GM12878 (cell line): ENCODE results near the gene PALLD. TPM values are rescaled to one million over a fixed set of nuclear protein-coding genes. Genes with fewer than 3 reads are reported as not detected.

Experiments used
- ATAC-seq: fragments of 200-7000 bp; cut with Tn5 transposase; 3 replicates; pipeline ENCODE4 v1.9.1; 2020; ENCODE audit warnings: mild to moderate bottlenecking, moderate library complexity
- BruUV-seq: library from RNA; stranded (reverse); fragments of 400-500 nt; replicated peaks from 2 replicates; lab custom pipeline; 2021; lab: Mats Ljungman, UMichigan
- CTCF ChIA-PET: fragments of 300-600 bp; sonication (Branson Sonifier 250); formaldehyde crosslinking; extraction: SDS; loops from one replicate; lab custom pipeline; 2021; ENCODE audit warnings: inconsistent platforms; lab: Yijun Ruan, JAX
- POLR2A ChIA-PET: fragments of 350-600 bp; formaldehyde crosslinking; extraction: SDS; loops from one replicate; lab custom pipeline; 2021; ENCODE audit warnings: inconsistent platforms; lab: Charles Lee
- RAD21 ChIA-PET: fragments of 300-600 bp; sonication (Branson Sonifier 250); formaldehyde crosslinking; loops from one replicate; lab custom pipeline; 2023; ENCODE audit warnings: antibody characterized with exemption; ENCODE audit not compliant: unreplicated experiment; lab: Charles Lee
- SMC1A ChIA-PET: fragments of 300-600 bp; sonication (Branson Sonifier 250); formaldehyde crosslinking; loops from one replicate; lab custom pipeline; 2023; ENCODE audit not compliant: unreplicated experiment, uncharacterized antibody; lab: Charles Lee
- DNase-seq: peaks from one replicate; pipeline ENCODE4 v3.0.0-alpha.2; 2011; ENCODE audit warnings: low read depth, low spot score
- FAIRE-seq: peaks from 3 replicates; lab custom pipeline; 2011; peaks lifted over from hg19 to GRCh38; lab: Jason Lieb, UNC
- H2AFZ ChIP-seq: 2 replicates; pipeline ENCODE4 v1.6.0; 2011; ENCODE audit warnings: low read depth, low read length, control low read depth; ENCODE audit not compliant: control insufficient read depth
- H3K27ac ChIP-seq: 2 replicates; pipeline ENCODE4 v1.5.1; 2011; ENCODE audit warnings: control low read depth; ENCODE audit not compliant: control insufficient read depth, insufficient read depth
- H3K27me3 ChIP-seq, 2 experiments: replicated peaks in 1 of 2; 2 replicates each; pipeline versions ENCODE4 v1.6.0 to v1.6.1; 2011; ENCODE audit warnings: low read length in 1 of 2; ENCODE audit not compliant: control insufficient read depth in 2 of 2, insufficient read depth in 2 of 2
- H3K36me3 ChIP-seq, 2 experiments: 2 replicates each; pipeline ENCODE4 v1.5.1; 2011; ENCODE audit warnings: low read length in 1 of 2; ENCODE audit not compliant: control insufficient read depth in 2 of 2, insufficient read depth in 2 of 2
- H3K4me1 ChIP-seq: 2 replicates; pipeline ENCODE4 v1.6.1; 2011; ENCODE audit warnings: mild to moderate bottlenecking, low read length, moderate library complexity, mixed read lengths; ENCODE audit not compliant: control insufficient read depth, insufficient read depth
- H3K4me2 ChIP-seq: 2 replicates; pipeline ENCODE4 v1.6.0; 2011; ENCODE audit warnings: control low read depth; ENCODE audit not compliant: control insufficient read depth, insufficient read depth
- H3K4me3 ChIP-seq: fragments of 200-600 bp; sonication (generic); 2 replicates; pipeline ENCODE4 v1.5.1; 2016
- H3K79me2 ChIP-seq: 2 replicates; pipeline ENCODE4 v1.6.0; 2011; ENCODE audit warnings: low read length; ENCODE audit not compliant: control insufficient read depth, insufficient read depth
- H3K9ac ChIP-seq: 2 replicates; pipeline ENCODE4 v1.8.0; 2011; ENCODE audit warnings: low read length, control low read depth, mixed read lengths; ENCODE audit not compliant: control insufficient read depth, insufficient read depth
- H3K9me3 ChIP-seq: replicated peaks from 3 replicates; pipeline ENCODE4 v1.5.1; 2011; ENCODE audit warnings: mild to moderate bottlenecking, low read length; ENCODE audit not compliant: control insufficient read depth, insufficient read depth
- H4K20me1 ChIP-seq: 2 replicates; pipeline ENCODE4 v1.6.0; 2011; ENCODE audit not compliant: control insufficient read depth, insufficient read depth
- CEBPB ChIP-seq, 2 experiments: fragments of 150-350 bp in 1 of 2; IDR thresholded peaks; 2 replicates each; pipeline ENCODE4 v1.6.1; 2012 to 2014; ENCODE audit warnings: low read depth in 2 of 2, low read length in 2 of 2, borderline replicate concordance in 1 of 2, inconsistent platforms in 1 of 2
- IKZF1 ChIP-seq: fragments of 450-650 bp; conservative IDR thresholded peaks from 2 replicates; pipeline ENCODE4 v1.6.1; 2017; ENCODE audit warnings: antibody characterized with exemption, mild to moderate bottlenecking
- KAT2A ChIP-seq: conservative IDR thresholded peaks from 2 replicates; pipeline ENCODE4 v1.6.1; 2011; ENCODE audit warnings: low read depth, low read length; ENCODE audit not compliant: control insufficient read depth
- MEF2B ChIP-seq: fragments of 450-650 bp; IDR thresholded peaks from 2 replicates; pipeline ENCODE4 v1.6.1; 2018; ENCODE audit warnings: mild to moderate bottlenecking, moderate library complexity; ENCODE audit not compliant: partially characterized antibody, poor library complexity, severe bottlenecking
- MLLT1 ChIP-seq: fragments of 450-650 bp; IDR thresholded peaks from 2 replicates; pipeline ENCODE4 v1.6.1; 2016; ENCODE audit warnings: mild to moderate bottlenecking
- NFYB ChIP-seq: IDR thresholded peaks from 2 replicates; pipeline ENCODE4 v1.6.1; 2011; ENCODE audit warnings: low read depth, mild to moderate bottlenecking, low read length, improper control_type of control experiment, moderate library complexity; ENCODE audit not compliant: insufficient read depth
- NRF1 ChIP-seq: conservative IDR thresholded peaks from 2 replicates; pipeline ENCODE4 v1.6.1; 2011; ENCODE audit warnings: mild to moderate bottlenecking, low read depth, low read length, improper control_type of control experiment
- REST ChIP-seq: IDR thresholded peaks from 2 replicates; pipeline ENCODE4 v1.6.1; 2012; ENCODE audit warnings: mild to moderate bottlenecking, low read depth, low read length
- SIN3A ChIP-seq: IDR thresholded peaks from 2 replicates; pipeline ENCODE4 v1.6.1; 2012; ENCODE audit warnings: low read depth, low read length, improper control_type of control experiment
- SMARCA5 ChIP-seq: fragments of 450-650 bp; IDR thresholded peaks from 2 replicates; pipeline ENCODE4 v1.6.1; 2017; ENCODE audit warnings: mild to moderate bottlenecking
- SUPT20H ChIP-seq: IDR thresholded peaks from 2 replicates; pipeline ENCODE4 v1.6.1; 2011; ENCODE audit warnings: low read depth, mild to moderate bottlenecking, low read length, moderate library complexity, borderline replicate concordance; ENCODE audit not compliant: control insufficient read depth
- TCF7 ChIP-seq: IDR thresholded peaks from 2 replicates; pipeline ENCODE4 v1.6.1; 2014; ENCODE audit warnings: antibody characterized with exemption, borderline replicate concordance
- USF2 ChIP-seq: IDR thresholded peaks from 2 replicates; pipeline ENCODE4 v1.6.1; 2011; ENCODE audit warnings: low read depth, low read length, improper control_type of control experiment, borderline replicate concordance
- ZBTB4 ChIP-seq: fragments of 450-650 bp; formaldehyde crosslinking; IDR thresholded peaks from 2 replicates; pipeline ENCODE4 v1.4.0; 2022; ENCODE audit warnings: mild to moderate bottlenecking, moderate library complexity
- ZNF384 ChIP-seq: IDR thresholded peaks from 2 replicates; pipeline ENCODE4 v1.6.1; 2012; ENCODE audit warnings: low read depth, mild to moderate bottlenecking, low read length, improper control_type of control experiment, borderline replicate concordance
- WGBS: methylation state at CpG from one replicate; pipeline ENCODE4 v1.1.6; 2016; ENCODE audit warnings: low lambda C conversion rate; ENCODE audit not compliant: insufficient replicate concordance, insufficient coverage; ENCODE audit errors: missing lambda C conversion rate; 5-methylcytosine and 5-hydroxymethylcytosine counted together
- in situ Hi-C: fragments of 300-500 bp; cut with MboI; formaldehyde crosslinking; loops from 9 replicates; pipeline ENCODE4 v1.14.3; 2018; ENCODE audit warnings: mixed read lengths
- intact Hi-C: fragments of 100-400 bp; cut with micrococcal nuclease; formaldehyde crosslinking; loops from one replicate; pipeline ENCODE4 v1.14.2; 2022; ENCODE audit not compliant: unreplicated experiment
- polyA plus RNA-seq, 11 experiments: library from polyadenylated mRNA; depleted of rRNA in 4 of 11; unstranded in 6 of 11; stranded (reverse) in 5 of 11; fragments of >200 nt; fragmentation: Nextera tagmentation in 4 of 11; fragmentation: Illumina TruSeq in 1 of 11; extraction: Ambion mirVana in 4 of 11; extraction: Trizol in 1 of 11; gene quantifications; 1 replicate in 1 of 11; 2 replicates in 10 of 11; pipeline versions ENCODE4 v1.2.1 to v1.2.3, GENCODE V29; 2011 to 2016; ENCODE audit warnings: inconsistent platforms in 2 of 11, missing spikeins in 2 of 11, low read depth in 1 of 11
- total RNA-seq, 4 experiments: library from RNA; depleted of rRNA in 3 of 4; stranded (reverse); fragments of >200 nt in 3 of 4; fragmentation: Illumina TruSeq in 1 of 4; extraction: Trizol in 1 of 4; gene quantifications; 2 replicates each; pipeline versions ENCODE4 v1.2.1 to v1.2.3, GENCODE V29; 2013 to 2021

The PALLD gene
- total and polyA plus RNA-seq, 10 of the 15 experiments (the other 5 are each of a cell fraction or from before 2014, with no cell fraction given) = 1.0 to 7.7 (median 1.7) TPM

- H3K4me1 ChIP-seq = no peaks in the 10 kb centered on the region
- WGBS = 38% methylated on average over 3 of the region's 3 CpGs
- H3K9me3 ChIP-seq = no peaks in the 10 kb centered on the region
- ATAC-seq = no peak
- no peak for DNase-seq
- H3K4me2 ChIP-seq = no peak overlapping the region
- intact Hi-C loops = no loop called here
- H3K27ac ChIP-seq = no peak overlapping the region
- FAIRE-seq = no peak
- ChIA-PET SMC1A (interaction anchor here (0.5 to 2.3 kb wide), 6 partner anchors 8 to 904 kb away, joined by 3 to 7 read pairs (median 3); no protein-coding TSS in a partner anchor), RAD21 (no interaction called here), POLR2A (interaction anchor here (0.6 kb wide), 1 partner anchor 1005 kb away, joined by 7 read pairs; no protein-coding TSS in a partner anchor), CTCF (interaction anchor here (0.5 to 0.6 kb wide), 2 partner anchors 32 to 136 kb away, joined by 3 read pairs; no protein-coding TSS in a partner anchor)
- peaks cover 0 to 2% of the 10 kb centered on the region in 2 experiments; a peak in 1 of 4 replicates for H3K27me3 ChIP-seq
- no peaks in the 10 kb centered on the region for H4K20me1 ChIP-seq
- BruUV-seq = no TSS peak
- H3K9ac ChIP-seq = no peak overlapping the region
- H3K4me3 ChIP-seq = no peak overlapping the region
- no peaks in the 10 kb centered on the region for H3K36me3 ChIP-seq
- in situ Hi-C loops = no loop called here
- no peak overlapping the region for H2AFZ ChIP-seq
- H3K79me2 ChIP-seq = no peaks in the 10 kb centered on the region
- TF ChIP-seq NFYB (no peak), KAT2A (no peak), MLLT1 (no peak), REST (no peak), SMARCA5 (no peak), IKZF1 (no peak), NRF1 (no peak), SIN3A (no peak), TCF7 (no peak), CEBPB (IDR thresholded peaks at IDR 0.05; ENCODE audit: borderline replicate concordance in 1 of 2, low read depth in 2 of 2, low read length in 2 of 2) (no peak), USF2 (no peak), ZBTB4 (CRISPR knock-in tag) (no peak), ZNF384 (no peak), MEF2B (no peak), SUPT20H (no peak)
Measured at GRCh38 chr4:168648929-168649328, 152.1 kb downstream of the PALLD start.
